AG04449 (cell line): Measurements from ENCODE around the gene OR1I1.

ENCODE experiments used
- CTCF ChIA-PET: fragments of 350-600 bp; formaldehyde crosslinking; extraction: SDS; loops from one replicate; lab custom pipeline; 2021; ENCODE audit warnings: antibody characterized with exemption; lab: Yijun Ruan, JAX
- POLR2A ChIA-PET: fragments of 400-600, 350-600 bp; formaldehyde crosslinking; extraction: SDS; loops from one replicate; lab custom pipeline; 2020; ENCODE audit warnings: antibody characterized with exemption, inconsistent platforms; lab: Yijun Ruan, JAX
- DNase-seq: peaks from one replicate; pipeline ENCODE4 v3.0.0-alpha.2; 2010; ENCODE audit warnings: low read depth, low spot score
- H3K4me3 ChIP-seq: 2 replicates; pipeline ENCODE4 v1.5.1; 2011; ENCODE audit warnings: low read depth, mild to moderate bottlenecking, control low read depth, low read length
- TF ChIP-seq, protein P1 (sequence below): IDR thresholded peaks from one replicate; pipeline ENCODE4 v1.5.1; 2011; ENCODE audit warnings: mild to moderate bottlenecking, moderate library complexity, low read length, control low read depth, inconsistent platforms; ENCODE audit not compliant: insufficient read depth; ENCODE audit errors: missing control alignments

OR1I1 gene, protein sequence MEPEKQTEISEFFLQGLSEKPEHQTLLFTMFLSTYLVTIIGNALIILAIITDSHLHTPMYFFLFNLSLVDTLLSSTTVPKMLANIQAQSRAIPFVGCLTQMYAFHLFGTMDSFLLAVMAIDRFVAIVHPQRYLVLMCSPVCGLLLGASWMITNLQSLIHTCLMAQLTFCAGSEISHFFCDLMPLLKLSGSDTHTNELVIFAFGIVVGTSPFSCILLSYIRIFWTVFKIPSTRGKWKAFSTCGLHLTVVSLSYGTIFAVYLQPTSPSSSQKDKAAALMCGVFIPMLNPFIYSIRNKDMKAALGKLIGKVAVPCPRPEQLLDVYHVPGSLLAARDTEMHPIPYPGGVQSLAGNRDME

DNA sequence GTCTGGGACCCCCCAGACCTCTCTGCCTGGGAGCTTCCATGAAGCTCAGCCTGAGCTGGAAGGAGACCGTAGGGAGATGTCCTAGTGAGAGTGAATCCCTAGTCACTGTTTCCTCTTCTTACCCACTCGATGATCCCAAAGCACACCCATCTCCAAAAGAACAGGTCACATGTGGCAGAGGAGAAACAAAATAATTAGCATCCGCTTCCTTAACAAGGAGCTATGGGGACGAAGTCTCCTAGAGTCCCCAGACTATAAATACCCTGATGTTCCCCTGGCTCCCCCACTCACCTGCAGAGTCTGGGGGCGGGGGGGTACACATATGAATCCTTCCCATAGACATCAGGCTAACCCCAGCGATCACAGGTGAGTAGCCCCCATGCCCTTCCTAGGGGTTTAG, at the start of gene OR1I1:
TSS of gene OR1I1 (plus strand) at position 301 of the 400 bp plus-strand sequence. CDS start 4,855 bp downstream, outside the sequence.
- CTCF ChIA-PET, result interaction anchor here (1.5 to 1.8 kb wide), 2 partner anchors 10 to 20 kb away, joined by 3 to 11 read pairs; no protein-coding TSS in a partner anchor
- no peak for DNase-seq
- POLR2A ChIA-PET, result no interaction called here
- H3K4me3 ChIP-seq, result no peak within 1 kb of the TSS
- TF ChIP-seq, protein P1, sequence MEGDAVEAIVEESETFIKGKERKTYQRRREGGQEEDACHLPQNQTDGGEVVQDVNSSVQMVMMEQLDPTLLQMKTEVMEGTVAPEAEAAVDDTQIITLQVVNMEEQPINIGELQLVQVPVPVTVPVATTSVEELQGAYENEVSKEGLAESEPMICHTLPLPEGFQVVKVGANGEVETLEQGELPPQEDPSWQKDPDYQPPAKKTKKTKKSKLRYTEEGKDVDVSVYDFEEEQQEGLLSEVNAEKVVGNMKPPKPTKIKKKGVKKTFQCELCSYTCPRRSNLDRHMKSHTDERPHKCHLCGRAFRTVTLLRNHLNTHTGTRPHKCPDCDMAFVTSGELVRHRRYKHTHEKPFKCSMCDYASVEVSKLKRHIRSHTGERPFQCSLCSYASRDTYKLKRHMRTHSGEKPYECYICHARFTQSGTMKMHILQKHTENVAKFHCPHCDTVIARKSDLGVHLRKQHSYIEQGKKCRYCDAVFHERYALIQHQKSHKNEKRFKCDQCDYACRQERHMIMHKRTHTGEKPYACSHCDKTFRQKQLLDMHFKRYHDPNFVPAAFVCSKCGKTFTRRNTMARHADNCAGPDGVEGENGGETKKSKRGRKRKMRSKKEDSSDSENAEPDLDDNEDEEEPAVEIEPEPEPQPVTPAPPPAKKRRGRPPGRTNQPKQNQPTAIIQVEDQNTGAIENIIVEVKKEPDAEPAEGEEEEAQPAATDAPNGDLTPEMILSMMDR, result no peak

DNA sequence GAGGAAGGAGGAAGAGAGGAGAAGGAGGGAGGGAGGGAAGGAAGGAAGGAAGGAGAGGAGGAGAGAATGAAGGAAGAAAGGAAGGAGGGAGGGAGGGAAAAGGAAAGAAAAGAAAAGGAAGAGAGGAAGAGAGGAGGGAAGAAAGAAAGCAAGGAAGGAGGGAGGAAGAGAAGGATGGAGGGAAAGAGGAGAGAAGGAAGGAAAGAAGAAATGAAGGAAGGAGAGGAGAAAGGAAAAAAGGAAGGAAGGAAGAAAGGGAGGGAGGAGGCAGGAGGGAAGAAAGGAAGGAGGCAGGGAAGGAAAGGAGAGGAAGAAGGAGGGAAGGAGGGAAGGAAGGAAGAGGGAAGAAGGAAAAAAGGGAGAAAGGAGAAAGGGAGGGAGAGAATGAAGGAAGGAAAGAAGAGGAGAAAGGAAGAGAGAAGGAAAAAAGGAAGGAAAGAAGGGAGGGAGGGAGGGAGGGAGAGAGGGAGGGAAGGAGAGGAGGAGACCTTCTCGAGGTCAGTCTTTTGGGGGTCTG, 46.2 kb upstream of the OR1I1 start:
- DNase-seq, result no peak
- ChIA-PET CTCF (no interaction called here), POLR2A (no interaction called here)
- TF ChIP-seq, protein P1, result no peak
- H3K4me3 ChIP-seq, result no peak overlapping the region

DNA sequence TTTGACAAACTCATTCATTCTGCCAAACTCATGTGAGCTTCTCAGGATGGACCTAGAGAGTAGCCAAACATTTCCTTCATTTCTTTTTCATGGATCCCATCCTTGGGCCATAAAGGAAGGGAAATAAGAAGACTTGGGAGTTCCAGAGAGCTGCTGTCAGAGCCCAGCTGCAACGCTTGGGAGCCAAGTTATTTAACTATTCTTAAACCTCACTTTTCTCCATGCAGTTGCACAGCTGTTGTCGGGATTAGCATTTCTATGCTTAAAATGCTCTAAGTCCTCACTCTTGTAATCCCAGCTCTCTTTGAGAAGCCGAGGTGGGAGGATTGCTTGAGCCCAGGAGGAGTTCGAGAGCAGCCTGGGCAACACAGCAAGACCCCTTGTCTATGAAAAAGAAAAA, 44.4 kb upstream of the OR1I1 start:
- ChIA-PET CTCF (no interaction called here), POLR2A (no interaction called here)
- DNase-seq, result no peak
- TF ChIP-seq, protein P1, result no peak
- H3K4me3 ChIP-seq, result no peak overlapping the region

DNA sequence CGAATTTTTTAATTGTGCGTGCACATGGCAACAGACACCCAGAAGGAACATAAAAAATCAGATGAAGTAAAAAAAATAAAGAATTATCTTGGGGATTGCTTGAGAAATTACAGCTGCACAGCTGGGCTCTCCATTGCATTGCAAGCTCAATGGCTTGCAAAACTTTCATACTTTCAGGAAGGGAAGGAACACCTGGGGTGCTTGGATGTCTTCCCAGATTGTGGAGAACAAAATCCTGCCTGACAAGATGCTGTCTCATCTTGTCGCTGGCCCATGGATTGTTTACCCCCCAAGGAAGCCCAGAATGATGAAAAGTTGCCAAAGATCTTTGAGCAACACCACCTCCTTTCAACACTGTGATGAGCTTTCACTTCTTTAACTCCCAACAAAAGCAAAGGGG, 43.7 kb upstream of the OR1I1 start:
- no peak for DNase-seq
- POLR2A ChIA-PET, result no interaction called here
- CTCF ChIA-PET, result no interaction called here
- H3K4me3 ChIP-seq, result no peak overlapping the region
- TF ChIP-seq, protein P1, result no peak

DNA sequence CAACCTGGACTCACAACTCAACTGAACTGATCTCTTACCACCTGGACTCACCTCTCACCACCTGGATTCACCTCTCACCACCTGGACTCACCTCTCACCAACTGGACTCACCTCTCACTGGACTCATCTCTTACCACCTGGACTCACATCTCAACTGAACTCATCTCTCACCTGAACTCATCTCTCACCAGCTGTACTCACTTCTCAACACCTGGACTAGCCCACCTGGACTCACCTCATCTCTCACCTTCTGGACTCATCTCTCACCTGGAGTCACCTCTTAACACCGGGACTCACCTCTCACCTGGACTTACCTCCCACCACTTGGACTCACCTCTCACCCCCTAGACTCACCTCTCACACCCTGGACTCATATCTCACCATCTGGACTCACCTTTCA, 40.0 kb upstream of the OR1I1 start:
- no peak for DNase-seq
- no peak overlapping the region for H3K4me3 ChIP-seq
- CTCF ChIA-PET, result no interaction called here
- TF ChIP-seq, protein P1, result no peak
- POLR2A ChIA-PET, result no interaction called here

DNA sequence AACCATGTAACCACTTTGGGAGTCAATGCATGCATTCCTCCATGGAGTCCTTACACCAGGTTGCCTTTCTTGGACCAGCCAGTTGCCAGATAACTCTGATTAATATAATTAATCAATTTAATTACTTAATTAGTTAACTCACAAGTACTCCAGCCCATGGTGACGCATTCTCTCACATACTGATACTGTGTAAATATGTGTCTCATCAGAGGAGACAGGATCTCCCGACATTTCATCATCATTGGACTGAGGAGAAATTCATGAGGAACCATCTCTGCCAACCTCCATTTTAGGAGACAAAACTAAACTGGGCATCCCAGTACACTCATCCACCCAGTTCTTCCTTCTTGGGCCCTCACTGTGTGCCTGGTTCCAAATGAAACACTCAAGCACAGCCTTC, 39.2 kb upstream of the OR1I1 start:
- TF ChIP-seq, protein P1, result no peak
- CTCF ChIA-PET, result no interaction called here
- POLR2A ChIA-PET, result no interaction called here
- no peak for DNase-seq
- no peak overlapping the region for H3K4me3 ChIP-seq
